ENCODE measurements around the gene CTNND1. TPM values are rescaled to one million over a fixed set of nuclear protein-coding genes. Genes with fewer than 3 reads are reported as not detected.

CTNND1 gene
- total RNA-seq, 1 experiment from 2014 or later = 225 TPM

DNA sequence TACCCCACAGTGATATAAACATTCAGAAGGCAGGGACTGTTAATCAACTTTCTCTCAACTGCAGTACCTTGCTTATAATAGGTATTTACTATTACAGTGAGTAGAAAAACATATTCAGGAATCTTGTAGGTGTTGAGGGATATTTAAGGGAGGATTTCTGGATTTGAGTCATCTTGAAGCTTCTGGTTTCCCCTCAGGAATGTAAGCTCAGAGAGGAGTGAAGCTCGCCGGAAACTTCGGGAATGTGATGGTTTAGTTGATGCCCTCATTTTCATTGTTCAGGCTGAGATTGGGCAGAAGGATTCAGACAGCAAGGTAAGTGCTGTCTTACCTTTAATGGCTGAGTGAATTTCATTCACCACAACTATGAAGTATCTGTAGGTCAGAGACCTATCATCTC is 42.9 kb downstream of the CTNND1 start:
- TF ChIP-seq, protein P1, sequence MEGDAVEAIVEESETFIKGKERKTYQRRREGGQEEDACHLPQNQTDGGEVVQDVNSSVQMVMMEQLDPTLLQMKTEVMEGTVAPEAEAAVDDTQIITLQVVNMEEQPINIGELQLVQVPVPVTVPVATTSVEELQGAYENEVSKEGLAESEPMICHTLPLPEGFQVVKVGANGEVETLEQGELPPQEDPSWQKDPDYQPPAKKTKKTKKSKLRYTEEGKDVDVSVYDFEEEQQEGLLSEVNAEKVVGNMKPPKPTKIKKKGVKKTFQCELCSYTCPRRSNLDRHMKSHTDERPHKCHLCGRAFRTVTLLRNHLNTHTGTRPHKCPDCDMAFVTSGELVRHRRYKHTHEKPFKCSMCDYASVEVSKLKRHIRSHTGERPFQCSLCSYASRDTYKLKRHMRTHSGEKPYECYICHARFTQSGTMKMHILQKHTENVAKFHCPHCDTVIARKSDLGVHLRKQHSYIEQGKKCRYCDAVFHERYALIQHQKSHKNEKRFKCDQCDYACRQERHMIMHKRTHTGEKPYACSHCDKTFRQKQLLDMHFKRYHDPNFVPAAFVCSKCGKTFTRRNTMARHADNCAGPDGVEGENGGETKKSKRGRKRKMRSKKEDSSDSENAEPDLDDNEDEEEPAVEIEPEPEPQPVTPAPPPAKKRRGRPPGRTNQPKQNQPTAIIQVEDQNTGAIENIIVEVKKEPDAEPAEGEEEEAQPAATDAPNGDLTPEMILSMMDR (IDR thresholded peaks at IDR 0.05; ENCODE audit: insufficient read depth in 1 of 2, low read depth in 1 of 2, low read length in 1 of 2, severe bottlenecking in 1 of 2, unreplicated experiment in 1 of 2) = no peak
- no peaks in the 10 kb centered on the region for H3K9me3 ChIP-seq
- Mint-ChIP-seq H3K36me3 (ENCODE audit: insufficient read depth, unreplicated experiment) (peaks cover 89% of the 10 kb centered on the region), H3K4me1 (ENCODE audit: low read depth, unreplicated experiment) (peaks cover 19% of the 10 kb centered on the region), H3K27ac (ENCODE audit: unreplicated experiment) (no peak overlapping the region), H3K27me3 (ENCODE audit: insufficient read depth, unreplicated experiment) (no peaks in the 10 kb centered on the region), H3K9me3 (ENCODE audit: unreplicated experiment) (no peaks in the 10 kb centered on the region), H3K4me3 (ENCODE audit: unreplicated experiment) (no peak overlapping the region)
- peaks cover 9% of the 10 kb centered on the region for H3K4me1 ChIP-seq
- no peak overlapping the region for H3K4me3 ChIP-seq (ENCODE audit: low read depth, low read length)
- DNase-seq = no peak
- no peaks in the 10 kb centered on the region for H3K27me3 ChIP-seq (replicated peaks; ENCODE audit: control insufficient read depth, insufficient read depth, low read length)
- intact Hi-C loops (cut with micrococcal nuclease; ENCODE audit: unreplicated experiment) = no loop called here
- ChIA-PET POLR2A (no interaction called here), CTCF (no interaction called here)
- BruUV-seq (replicated peaks) = no TSS peak
- peaks cover 11% of the 10 kb centered on the region for H3K36me3 ChIP-seq (ENCODE audit: control insufficient read depth, insufficient read depth, low read length)

DNA sequence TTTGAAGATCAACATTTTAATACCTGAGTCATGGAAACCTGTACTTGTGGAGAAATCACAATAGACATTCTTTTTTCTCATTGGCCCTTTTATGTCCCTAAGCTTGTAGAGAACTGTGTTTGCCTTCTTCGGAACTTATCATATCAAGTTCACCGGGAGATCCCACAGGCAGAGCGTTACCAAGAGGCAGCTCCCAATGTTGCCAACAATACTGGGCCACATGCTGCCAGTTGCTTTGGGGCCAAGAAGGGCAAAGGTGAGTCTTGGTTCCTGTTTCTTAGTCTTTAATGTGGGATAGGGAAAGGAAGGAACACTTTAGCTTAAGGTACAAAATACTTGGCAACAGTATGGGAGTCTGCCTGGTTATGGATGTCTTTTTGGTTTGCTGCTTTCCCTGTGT is 44.2 kb downstream of the CTNND1 start:
- H3K27me3 Mint-ChIP-seq (ENCODE audit: insufficient read depth, unreplicated experiment) = no peaks in the 10 kb centered on the region
- no peak overlapping the region for H3K27ac Mint-ChIP-seq (ENCODE audit: unreplicated experiment)
- intact Hi-C loops (cut with micrococcal nuclease; ENCODE audit: unreplicated experiment) = no loop called here
- Histone ChIP-seq H3K4me1 (no peaks in the 10 kb centered on the region), H3K36me3 (ENCODE audit: control insufficient read depth, insufficient read depth, low read length) (peaks cover 14% of the 10 kb centered on the region), H3K27me3 (replicated peaks; ENCODE audit: control insufficient read depth, insufficient read depth, low read length) (no peaks in the 10 kb centered on the region), H3K9me3 (no peaks in the 10 kb centered on the region), H3K4me3 (ENCODE audit: low read depth, low read length) (no peak overlapping the region)
- TF ChIP-seq, protein P1 (IDR thresholded peaks at IDR 0.05; ENCODE audit: insufficient read depth in 1 of 2, low read depth in 1 of 2, low read length in 1 of 2, severe bottlenecking in 1 of 2, unreplicated experiment in 1 of 2) = no peak
- POLR2A ChIA-PET = no interaction called here
- peaks cover 94% of the 10 kb centered on the region for H3K36me3 Mint-ChIP-seq (ENCODE audit: insufficient read depth, unreplicated experiment)
- CTCF ChIA-PET = interaction anchor here (0.6 kb wide), 1 partner anchor 65 kb away, joined by 3 read pairs; the partner anchor contains the start of gene SELENOH
- no TSS peak for BruUV-seq (replicated peaks)
- peaks cover 12% of the 10 kb centered on the region for H3K4me1 Mint-ChIP-seq (ENCODE audit: low read depth, unreplicated experiment)
- H3K9me3 Mint-ChIP-seq (ENCODE audit: unreplicated experiment) = no peaks in the 10 kb centered on the region
- H3K4me3 Mint-ChIP-seq (ENCODE audit: unreplicated experiment) = no peak overlapping the region
- no peak for DNase-seq

DNA sequence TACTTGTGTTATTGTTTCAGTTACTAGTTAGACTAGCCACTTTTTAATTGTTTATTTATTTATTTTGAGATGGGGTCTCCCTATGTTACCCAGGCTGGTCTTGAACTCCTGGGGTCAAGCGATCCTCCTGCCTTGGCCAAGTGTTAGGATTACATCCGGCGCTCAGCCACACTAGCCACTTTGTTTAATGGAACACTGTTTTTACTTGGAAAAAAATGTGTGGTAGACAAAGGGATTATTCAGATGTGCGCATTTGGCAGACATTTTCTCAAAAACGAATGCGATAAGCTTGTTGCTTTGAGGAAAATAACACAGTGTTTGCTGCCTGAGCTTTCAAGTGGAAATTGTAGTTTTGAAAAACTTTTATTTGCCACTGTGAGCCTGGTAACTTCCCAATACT is 51.0 kb downstream of the CTNND1 start:
- intact Hi-C loops (cut with micrococcal nuclease; ENCODE audit: unreplicated experiment) = no loop called here
- ChIA-PET CTCF (no interaction called here), POLR2A (no interaction called here)
- H3K36me3 ChIP-seq (ENCODE audit: control insufficient read depth, insufficient read depth, low read length) = peaks cover 16% of the 10 kb centered on the region
- no peak overlapping the region for H3K4me3 Mint-ChIP-seq (ENCODE audit: unreplicated experiment)
- H3K9me3 ChIP-seq = no peaks in the 10 kb centered on the region
- no peaks in the 10 kb centered on the region for H3K9me3 Mint-ChIP-seq (ENCODE audit: unreplicated experiment)
- H3K4me1 ChIP-seq = no peaks in the 10 kb centered on the region
- DNase-seq = no peak
- H3K27me3 ChIP-seq (replicated peaks; ENCODE audit: control insufficient read depth, insufficient read depth, low read length) = no peaks in the 10 kb centered on the region
- no peak overlapping the region for H3K27ac Mint-ChIP-seq (ENCODE audit: unreplicated experiment)
- H3K36me3 Mint-ChIP-seq (ENCODE audit: insufficient read depth, unreplicated experiment) = peaks cover 87% of the 10 kb centered on the region
- H3K4me1 Mint-ChIP-seq (ENCODE audit: low read depth, unreplicated experiment) = no peaks in the 10 kb centered on the region
- no peak overlapping the region for H3K4me3 ChIP-seq (ENCODE audit: low read depth, low read length)
- TF ChIP-seq, protein P1 (IDR thresholded peaks at IDR 0.05; ENCODE audit: insufficient read depth in 1 of 2, low read depth in 1 of 2, low read length in 1 of 2, severe bottlenecking in 1 of 2, unreplicated experiment in 1 of 2) = no peak
- BruUV-seq (replicated peaks) = no TSS peak
- no peaks in the 10 kb centered on the region for H3K27me3 Mint-ChIP-seq (ENCODE audit: insufficient read depth, unreplicated experiment)
